IPS DF 6.9 (cell line): ENCODE data around the gene OTOGL.
A peak's percentile ranks its signal among the peaks of the same experiment; 100 is the strongest.

ENCODE experiments used
- DNase-seq: peaks from one replicate; pipeline ENCODE4 v3.0.0-alpha.2; 2013; ENCODE audit warnings: low read depth, low spot score
- H3K27ac ChIP-seq: one replicate; pipeline ENCODE4 v1.5.1; 2013; ENCODE audit warnings: low read length, control low read depth
- H3K27me3 ChIP-seq: 2 replicates; pipeline ENCODE4 v1.6.1; 2013; ENCODE audit warnings: mild to moderate bottlenecking, low read length; ENCODE audit not compliant: control insufficient read depth, insufficient read depth
- H3K36me3 ChIP-seq: 2 replicates; pipeline ENCODE4 v1.6.1; 2013; ENCODE audit warnings: low read length; ENCODE audit not compliant: control insufficient read depth, insufficient read depth
- H3K4me1 ChIP-seq: 2 replicates; pipeline ENCODE4 v1.6.1; 2013; ENCODE audit warnings: low read length; ENCODE audit not compliant: control insufficient read depth, insufficient read depth
- H3K4me3 ChIP-seq: 2 replicates; pipeline ENCODE4 v1.5.1; 2013; ENCODE audit warnings: mild to moderate bottlenecking, low read length
- H3K9me3 ChIP-seq: 2 replicates; pipeline ENCODE4 v1.6.1; 2013; ENCODE audit warnings: low read length, inconsistent platforms; ENCODE audit not compliant: control insufficient read depth, insufficient read depth
- WGBS: extraction: QIAGEN DNeasy Blood & Tissue Kit; methylation state at CpG from one replicate; pipeline ENCODE4 v1.1.7; 2013; ENCODE audit warnings: mixed read lengths, missing lambda C conversion rate; ENCODE audit not compliant: insufficient read length, insufficient coverage; 5-methylcytosine and 5-hydroxymethylcytosine counted together

Gene OTOGL

GRCh38 chr12:80099259-80099658 is at the start of gene OTOGL:
TSS of gene OTOGL (plus strand) at chr12:80099537. CDS start at chr12:80209432, 109,895 bp downstream.
- Histone ChIP-seq H3K9me3 (no peaks in the 10 kb centered on the region), H3K27ac (no peak within 1 kb of the TSS), H3K27me3 (no peaks in the 10 kb centered on the region), H3K4me3 (no peak within 1 kb of the TSS), H3K4me1 (no peaks in the 10 kb centered on the region), H3K36me3 (no peaks in the 10 kb centered on the region)
- no CpG with 5 or more reads among the region's 2 CpGs for WGBS
- no peak for DNase-seq

- no peak overlapping the region for H3K27ac ChIP-seq
- H3K9me3 ChIP-seq, result no peaks in the 10 kb centered on the region
- H3K4me3 ChIP-seq, result no peak overlapping the region
- H3K36me3 ChIP-seq, result no peaks in the 10 kb centered on the region
- no CpG with 5 or more reads among the region's 2 CpGs for WGBS
- no peaks in the 10 kb centered on the region for H3K4me1 ChIP-seq
- DNase-seq, result no peak
- no peaks in the 10 kb centered on the region for H3K27me3 ChIP-seq
Observed at GRCh38 chr12:80050236-80050635, 49.1 kb upstream of the OTOGL start.

GRCh38 chr12:80053051-80053790 is 46.1 kb upstream of the OTOGL start:
- Histone ChIP-seq H3K27me3 (no peaks in the 10 kb centered on the region), H3K9me3 (no peaks in the 10 kb centered on the region), H3K4me1 (no peaks in the 10 kb centered on the region), H3K4me3 (no peak overlapping the region), H3K27ac (no peak overlapping the region), H3K36me3 (no peaks in the 10 kb centered on the region)
- no CpG with 5 or more reads among the region's 6 CpGs for WGBS
- DNase-seq, result no peak

GRCh38 chr12:80056232-80056631 is 43.1 kb upstream of the OTOGL start:
- WGBS, result 100% methylated on average over 1 of the region's 4 CpGs
- Histone ChIP-seq H3K27ac (no peak overlapping the region), H3K9me3 (no peaks in the 10 kb centered on the region), H3K4me1 (no peaks in the 10 kb centered on the region), H3K4me3 (no peak overlapping the region), H3K27me3 (no peaks in the 10 kb centered on the region), H3K36me3 (no peaks in the 10 kb centered on the region)
- DNase-seq, result no peak

GRCh38 chr12:80056845-80057244 is 42.5 kb upstream of the OTOGL start:
- Histone ChIP-seq H3K9me3 (no peaks in the 10 kb centered on the region), H3K4me3 (no peak overlapping the region), H3K27ac (no peak overlapping the region), H3K27me3 (no peaks in the 10 kb centered on the region), H3K4me1 (no peaks in the 10 kb centered on the region), H3K36me3 (no peaks in the 10 kb centered on the region)
- DNase-seq, result no peak

- no peaks in the 10 kb centered on the region for H3K9me3 ChIP-seq
- no CpG with 5 or more reads among the region's 2 CpGs for WGBS
Observed at GRCh38 chr12:80058586-80058985, 40.8 kb upstream of the OTOGL start.

GRCh38 chr12:80059102-80059501 is 40.2 kb upstream of the OTOGL start:
- DNase-seq, result no peak
- WGBS, result no CpG with 5 or more reads among the region's 1 CpG

More at GRCh38 chr12:80058586-80058985, 40.8 kb upstream of the OTOGL start:
- no peaks in the 10 kb centered on the region for H3K4me1 ChIP-seq
- DNase-seq, result no peak
- no peaks in the 10 kb centered on the region for H3K36me3 ChIP-seq
- H3K27ac ChIP-seq, result no peak overlapping the region
- H3K27me3 ChIP-seq, result no peaks in the 10 kb centered on the region
- no peak overlapping the region for H3K4me3 ChIP-seq

GRCh38 chr12:80059875-80060274 is 39.5 kb upstream of the OTOGL start:
- no peak overlapping the region for H3K27ac ChIP-seq
- no peaks in the 10 kb centered on the region for H3K9me3 ChIP-seq
- no peak overlapping the region for H3K4me3 ChIP-seq
- no peaks in the 10 kb centered on the region for H3K4me1 ChIP-seq
- no peak for DNase-seq
- no CpG with 5 or more reads among the region's 2 CpGs for WGBS
- H3K27me3 ChIP-seq, result no peaks in the 10 kb centered on the region
- no peaks in the 10 kb centered on the region for H3K36me3 ChIP-seq

More at GRCh38 chr12:80059102-80059501, 40.2 kb upstream of the OTOGL start:
- no peak overlapping the region for H3K4me3 ChIP-seq
- no peaks in the 10 kb centered on the region for H3K4me1 ChIP-seq
- no peaks in the 10 kb centered on the region for H3K36me3 ChIP-seq
- no peaks in the 10 kb centered on the region for H3K9me3 ChIP-seq
- no peaks in the 10 kb centered on the region for H3K27me3 ChIP-seq
- no peak overlapping the region for H3K27ac ChIP-seq

- Histone ChIP-seq H3K4me3 (no peak overlapping the region), H3K4me1 (0 out of 2 replicates have a peak, but pooled peaks cover 1% of the 10 kb centered on the region), H3K27me3 (no peaks in the 10 kb centered on the region), H3K9me3 (no peaks in the 10 kb centered on the region), H3K36me3 (no peaks in the 10 kb centered on the region), H3K27ac (no peak overlapping the region)
- WGBS, result no CpG with 5 or more reads among the region's 3 CpGs
- no peak for DNase-seq
Observed at GRCh38 chr12:80064269-80064668, 35.1 kb upstream of the OTOGL start.

GRCh38 chr12:80064951-80065350 is 34.4 kb upstream of the OTOGL start:
- no peaks in the 10 kb centered on the region for H3K36me3 ChIP-seq
- H3K27me3 ChIP-seq, result no peaks in the 10 kb centered on the region
- 0 out of 2 replicates have a peak, but pooled peaks cover 1% of the 10 kb centered on the region for H3K4me1 ChIP-seq
- WGBS, result no CpG with 5 or more reads among the region's 2 CpGs
- H3K4me3 ChIP-seq, result no peak overlapping the region
- H3K9me3 ChIP-seq, result no peaks in the 10 kb centered on the region
- no peak overlapping the region for H3K27ac ChIP-seq
- DNase-seq, result no peak

GRCh38 chr12:80068173-80068572 is 31.2 kb upstream of the OTOGL start:
- peak; percentile 43 for DNase-seq
- no CpG with 5 or more reads among the region's 2 CpGs for WGBS

More at GRCh38 chr12:80068173-80068572, 31.2 kb upstream of the OTOGL start:
- Histone ChIP-seq H3K4me1 (0 out of 2 replicates have a peak, but pooled peaks cover 1% of the 10 kb centered on the region), H3K36me3 (no peaks in the 10 kb centered on the region), H3K9me3 (no peaks in the 10 kb centered on the region), H3K27ac (no peak overlapping the region), H3K27me3 (no peaks in the 10 kb centered on the region), H3K4me3 (no peak overlapping the region)
